ENCODE data around the gene PRDM16.
"Not testable (repeated sequence)": the region's sequence is repeated elsewhere in the genome, so short reads cannot be mapped to it uniquely, and the experiment has no call there.

Gene PRDM16

GRCh38 chr1:3162322-3162882, 93.4 kb downstream of the PRDM16 start:
- no peak for DNase-seq (ENCODE audit: low read depth in 2 of 2)

GRCh38 chr1:3163356-3163755, 94.4 kb downstream of the PRDM16 start:
- no peak for DNase-seq (ENCODE audit: low read depth in 2 of 2)

DNA sequence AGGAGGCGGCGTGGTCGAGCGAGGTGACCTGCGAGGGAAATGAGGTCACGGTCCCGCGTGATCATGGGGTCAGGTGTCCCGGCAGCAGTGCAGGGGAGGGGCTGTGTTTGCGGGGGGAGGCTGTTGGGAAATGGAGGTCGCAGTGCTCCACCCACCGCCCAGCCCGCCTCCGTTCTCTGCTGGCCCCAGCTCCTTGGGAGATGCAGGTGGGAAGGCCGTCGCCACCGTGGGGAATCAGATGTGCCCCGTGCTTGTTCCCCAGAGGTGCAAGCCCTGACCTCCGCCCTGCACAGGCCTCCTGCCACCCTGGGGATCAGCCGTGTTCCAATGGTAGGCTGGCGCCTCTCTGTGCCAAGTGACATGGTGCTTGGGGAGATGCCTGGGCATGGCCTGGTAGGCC, 95.7 kb downstream of the PRDM16 start:
- no peak for DNase-seq (ENCODE audit: low read depth in 2 of 2)

- not testable (repeated sequence) for DNase-seq (ENCODE audit: low read depth in 2 of 2)
Observed at GRCh38 chr1:3165189-3165588, 96.2 kb downstream of the PRDM16 start.

DNA sequence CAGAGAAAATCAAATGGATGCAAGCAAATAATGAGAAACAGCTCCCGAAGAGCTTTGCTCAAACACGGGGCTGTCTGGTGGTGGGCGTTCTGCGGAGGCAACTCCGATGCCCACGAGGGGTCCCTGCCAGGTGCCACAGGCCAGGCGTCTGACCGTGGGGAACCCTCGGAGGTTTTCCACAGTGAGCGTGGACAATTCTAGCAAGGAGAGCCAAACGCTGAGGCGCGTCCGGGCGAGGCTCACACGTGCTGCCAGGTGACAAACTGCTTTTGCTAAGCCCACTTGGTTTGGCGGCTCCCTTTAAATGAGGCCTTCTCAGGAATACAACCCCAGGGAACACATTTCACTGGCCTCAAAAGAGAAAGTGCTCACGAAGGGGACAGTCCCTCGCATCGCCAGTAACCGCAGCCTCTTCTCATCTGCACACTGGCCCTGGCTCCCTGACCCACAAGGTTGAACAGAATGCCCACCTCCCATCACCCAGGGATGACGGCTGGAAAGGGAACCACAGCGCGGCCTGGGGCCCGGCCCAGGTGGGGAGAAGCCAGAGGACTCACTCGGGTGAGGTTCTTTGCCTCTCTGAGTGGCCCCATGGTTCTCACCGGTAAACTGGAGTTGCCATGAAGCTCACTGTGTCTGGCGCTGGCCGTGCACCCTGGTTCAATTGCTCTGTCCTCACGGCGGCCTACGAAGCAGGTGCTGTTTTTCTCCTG, 97.4 kb downstream of the PRDM16 start:
- DNase-seq (ENCODE audit: low read depth in 2 of 2): no peak

DNA sequence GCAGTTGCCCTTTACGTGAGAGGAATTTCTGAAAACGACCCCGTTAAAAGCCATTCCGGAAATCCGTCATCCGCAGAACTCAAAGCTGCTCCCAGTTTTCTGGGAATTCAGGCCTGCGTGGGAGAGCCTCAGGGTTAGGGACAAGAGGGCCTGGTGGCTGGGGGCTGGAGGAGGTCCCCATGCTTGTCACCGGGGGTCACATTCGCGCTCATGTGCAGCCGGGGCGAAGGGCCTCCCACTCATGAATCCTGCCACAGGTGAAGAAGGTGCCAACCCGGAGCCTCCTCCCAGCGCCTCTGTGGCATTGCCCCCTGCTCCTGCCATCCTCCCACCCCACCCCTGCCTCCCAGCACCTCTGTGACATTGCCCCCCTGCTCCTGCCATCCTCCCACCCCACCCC, 98.3 kb downstream of the PRDM16 start:
- DNase-seq (ENCODE audit: low read depth in 2 of 2): no peak

DNA sequence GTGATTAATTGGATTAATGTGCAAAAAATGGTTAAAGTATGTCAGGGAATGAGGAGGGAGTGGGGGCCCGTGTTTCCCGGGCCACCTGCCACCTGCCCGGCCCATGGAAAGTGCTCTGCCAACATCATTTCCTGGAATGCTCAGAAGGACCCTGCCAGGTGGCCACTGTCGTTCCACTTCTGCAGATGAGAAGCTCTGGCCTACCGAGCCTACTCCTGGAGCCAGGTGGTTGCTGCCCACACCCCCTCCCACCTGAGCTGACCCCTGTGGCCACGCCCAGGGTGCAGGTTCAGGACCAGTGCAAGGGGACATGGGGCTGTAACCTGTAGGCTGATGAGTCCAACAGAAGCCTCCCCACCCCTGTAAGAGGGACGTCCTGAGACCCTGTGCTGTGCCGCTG, 99.7 kb downstream of the PRDM16 start:
- DNase-seq (ENCODE audit: low read depth in 2 of 2): no peak

- no peak for DNase-seq (ENCODE audit: low read depth in 2 of 2)
Observed at GRCh38 chr1:3169665-3170356, 100.8 kb downstream of the PRDM16 start.

DNA sequence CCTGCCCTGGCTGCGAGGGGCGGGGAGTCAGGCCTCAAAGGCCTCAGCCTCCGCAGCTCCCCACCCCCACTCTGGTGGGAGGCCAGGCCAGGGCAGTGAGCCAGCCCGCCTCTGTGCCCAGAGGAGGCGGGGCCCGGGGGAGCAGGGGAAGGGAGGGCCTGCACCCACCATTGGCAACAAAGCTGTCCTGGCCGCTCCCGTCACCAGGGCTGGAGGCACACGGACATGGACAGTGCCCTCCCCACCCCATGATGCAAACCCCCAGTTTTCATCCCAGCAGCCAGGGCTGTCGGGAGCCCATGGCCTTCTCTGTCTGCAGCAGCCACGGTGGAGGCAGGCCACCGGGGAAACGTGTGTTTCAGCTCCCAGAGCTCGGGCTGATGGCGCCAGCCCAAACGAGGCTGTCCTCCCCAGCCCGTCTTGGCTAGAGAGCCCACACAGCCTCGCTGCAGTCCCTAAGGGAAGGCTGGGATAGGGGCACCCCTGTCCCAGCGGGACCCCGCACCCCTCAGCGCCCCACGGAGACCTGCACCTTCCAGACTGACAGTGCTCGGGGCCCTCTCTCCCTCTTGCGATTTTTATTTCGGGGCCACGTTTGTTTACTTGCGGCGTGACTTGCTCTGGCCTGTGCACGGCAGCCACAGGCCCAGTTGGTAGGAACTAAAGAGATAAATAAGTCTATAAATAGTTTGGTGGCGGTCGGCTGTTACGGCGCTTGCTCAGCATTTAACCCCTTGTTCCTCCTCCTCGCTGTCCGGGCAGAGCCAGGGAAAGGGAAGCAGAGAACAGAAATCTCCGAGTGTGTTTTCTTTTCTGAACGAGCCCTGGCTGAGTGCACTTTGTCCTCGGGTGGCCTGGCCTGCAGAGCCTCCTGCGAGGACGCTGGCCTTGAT, 101.8 kb downstream of the PRDM16 start:
- no peak for DNase-seq (ENCODE audit: low read depth in 2 of 2)

GRCh38 chr1:3171761-3172160, 102.8 kb downstream of the PRDM16 start:
- DNase-seq (ENCODE audit: low read depth in 2 of 2): no peak

DNA sequence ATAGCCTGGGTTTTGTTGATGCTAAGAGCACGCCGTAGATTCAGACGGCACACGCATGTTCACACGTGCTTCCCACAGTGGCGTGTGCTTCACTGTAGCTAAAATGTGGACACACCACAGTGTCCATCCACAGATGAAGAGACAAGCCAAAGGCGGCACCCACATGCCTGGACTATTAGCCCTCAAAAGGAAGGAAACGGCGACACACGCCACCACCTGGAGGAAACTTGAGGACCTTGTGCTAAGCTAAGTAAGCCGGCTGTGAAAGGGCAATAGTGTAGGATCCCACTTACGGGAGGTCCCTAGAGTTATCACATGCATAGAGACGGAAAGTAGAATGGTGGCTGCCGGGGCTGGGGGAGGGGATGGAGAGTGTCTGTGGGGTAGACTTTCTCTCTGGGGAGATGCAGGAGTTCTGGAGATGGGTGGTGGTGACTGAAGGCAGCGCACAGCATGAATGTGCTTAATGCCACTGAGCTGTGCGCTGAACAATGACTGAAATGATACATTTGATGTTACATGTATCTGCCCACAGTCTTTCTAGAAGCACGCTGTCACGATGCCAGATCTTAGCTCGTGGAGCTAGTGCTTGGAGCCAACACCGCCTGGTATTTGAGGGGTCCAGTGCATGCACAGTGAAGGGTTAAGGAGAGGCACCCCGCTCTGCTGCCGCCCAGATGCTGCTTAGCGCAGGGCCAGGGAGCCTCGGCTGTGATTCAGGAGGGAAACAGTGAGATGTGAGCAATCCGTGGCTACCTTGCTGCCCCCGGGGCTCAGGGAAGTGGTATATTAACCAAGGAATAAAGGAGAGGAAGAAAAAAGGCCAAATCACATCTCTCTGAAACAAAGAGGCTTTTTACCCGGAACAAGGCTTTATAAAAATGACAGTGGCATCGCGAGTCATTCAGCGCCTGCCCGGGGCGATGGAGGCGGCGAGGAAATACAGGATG, 103.7 kb downstream of the PRDM16 start:
- DNase-seq (ENCODE audit: low read depth in 2 of 2): no peak

GRCh38 chr1:3173381-3173980, 104.5 kb downstream of the PRDM16 start:
- no peak for DNase-seq (ENCODE audit: low read depth in 2 of 2)

DNA sequence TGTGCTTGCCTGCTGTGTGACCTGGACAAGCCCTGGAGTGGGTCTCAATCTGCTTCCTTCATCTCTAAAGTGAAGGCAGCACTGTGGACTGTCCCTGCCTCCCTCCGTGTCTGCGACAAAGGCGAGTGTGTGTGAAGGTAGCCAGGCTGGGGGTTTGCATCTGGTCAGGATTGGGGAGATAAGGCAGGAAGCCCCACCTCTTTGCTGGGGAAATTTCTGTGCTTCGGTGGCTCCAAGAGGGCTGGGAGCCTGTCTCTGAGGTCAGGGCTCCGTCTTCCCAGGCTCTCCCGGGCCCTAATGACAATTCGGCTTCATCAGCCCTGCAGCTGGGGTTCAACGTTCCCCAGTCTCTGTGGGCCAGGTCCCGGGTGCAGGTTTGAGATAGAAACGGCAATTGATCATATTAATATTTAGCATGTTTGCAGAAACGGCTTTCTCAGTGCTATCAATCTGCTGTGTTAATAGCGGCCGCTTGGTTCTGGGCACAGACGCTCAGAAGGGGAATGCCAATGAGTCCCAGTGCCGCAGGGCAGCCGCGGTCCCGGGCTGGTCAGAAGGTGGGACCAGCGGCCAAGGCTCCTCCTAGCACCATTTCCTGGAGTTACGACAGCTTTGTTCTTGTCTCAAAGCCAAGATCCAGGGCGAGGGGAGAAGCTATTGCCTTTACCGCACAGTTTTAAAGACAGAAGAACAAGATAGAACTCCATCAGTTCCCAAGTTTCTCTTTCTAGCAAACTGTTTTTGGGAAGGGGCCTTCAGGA, 105.7 kb downstream of the PRDM16 start:
- no peak for DNase-seq (ENCODE audit: low read depth in 2 of 2)

- no peak for DNase-seq (ENCODE audit: low read depth in 2 of 2)
Observed at GRCh38 chr1:3175486-3175885, 106.5 kb downstream of the PRDM16 start.

DNA sequence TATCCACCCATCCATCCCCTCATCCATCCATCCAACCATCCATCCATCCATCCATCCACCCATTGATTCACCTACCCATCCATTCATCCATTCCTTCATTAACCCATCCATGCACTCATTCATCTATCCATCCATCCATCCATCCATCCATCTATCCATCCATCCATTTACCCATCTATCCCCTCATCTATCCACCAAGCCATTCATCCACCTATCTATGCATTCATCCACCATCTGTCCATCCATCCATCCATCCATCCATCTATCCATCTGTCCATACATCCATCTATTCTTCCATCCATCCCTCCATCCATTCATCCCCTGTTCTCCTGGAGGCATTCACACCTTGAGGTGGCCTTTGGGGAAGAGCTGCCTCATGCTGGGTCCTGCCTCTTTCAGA, 107.0 kb downstream of the PRDM16 start:
- DNase-seq (ENCODE audit: low read depth in 2 of 2): no peak

DNA sequence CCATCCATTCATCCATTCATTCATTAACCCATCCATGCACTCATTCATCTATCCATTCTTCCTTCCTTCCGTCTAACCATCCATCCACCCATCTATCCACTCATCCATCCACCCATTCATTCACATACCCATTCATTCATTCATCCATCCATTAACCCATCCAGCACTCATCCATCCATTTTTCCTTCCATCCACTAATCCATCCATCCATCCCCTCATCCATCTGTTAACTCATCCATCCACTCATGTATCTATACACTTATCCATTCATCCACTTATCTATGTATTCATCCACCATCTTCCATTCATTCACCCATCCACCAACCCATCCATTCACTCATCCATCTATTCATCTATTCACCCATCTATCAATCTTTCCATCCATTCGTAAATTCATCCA, 107.8 kb downstream of the PRDM16 start:
- DNase-seq (ENCODE audit: low read depth in 2 of 2): no peak

DNA sequence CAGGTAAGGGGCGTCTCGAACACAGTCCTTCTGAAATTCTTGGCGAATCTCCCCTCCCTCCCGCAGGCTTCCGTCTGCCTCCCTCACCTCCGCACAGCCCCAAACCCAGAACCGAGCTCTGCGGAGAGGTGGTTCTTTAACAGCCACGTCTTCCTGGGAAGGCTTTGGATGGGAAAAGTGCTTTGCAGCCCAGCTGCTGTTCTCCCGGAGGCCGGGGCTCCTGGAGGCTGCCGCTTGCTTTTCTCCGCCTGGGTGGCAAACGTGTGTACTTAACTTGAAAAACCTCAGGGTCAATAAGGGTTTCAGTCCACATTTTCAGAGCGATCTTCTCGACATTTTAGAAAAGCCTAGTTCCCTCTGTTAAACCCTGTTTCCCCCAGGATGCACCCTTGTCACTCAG, 109.3 kb downstream of the PRDM16 start:
- no peak for DNase-seq (ENCODE audit: low read depth in 2 of 2)

GRCh38 chr1:3179471-3179870, 110.5 kb downstream of the PRDM16 start:
- no peak for DNase-seq (ENCODE audit: low read depth in 2 of 2)

DNA sequence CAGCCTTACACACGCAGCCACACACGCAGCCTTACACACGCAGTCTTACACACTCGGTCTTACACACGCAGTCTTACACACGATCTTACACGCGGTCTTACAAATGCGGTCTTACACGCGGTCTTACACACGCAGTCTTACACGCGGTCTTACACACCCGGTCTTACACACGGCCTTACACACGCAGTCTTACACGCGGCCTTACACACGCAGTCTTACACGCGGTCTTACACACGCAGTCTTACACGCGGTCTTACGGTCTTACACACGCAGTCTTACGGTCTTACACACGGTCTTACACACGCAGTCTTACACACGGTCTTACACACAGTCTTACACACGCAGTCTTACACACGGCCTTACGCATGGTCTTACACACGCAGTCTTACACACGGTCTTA, 111.9 kb downstream of the PRDM16 start:
- no peak for DNase-seq (ENCODE audit: low read depth in 2 of 2)

GRCh38 chr1:3181956-3182355, 113.0 kb downstream of the PRDM16 start:
- DNase-seq (ENCODE audit: low read depth in 2 of 2): no peak

Data from stimulated activated CD8-positive, alpha-beta memory T cell treated with anti-CD3 and anti-CD28 coated beads, Interleukin-7, amount 100 ng/mL, for 4 hours (primary cell).